HepG2 (cell line): ENCODE data around the gene TGFA. TPM values are rescaled to one million over a fixed set of nuclear protein-coding genes. Genes with fewer than 3 reads are reported as not detected.

Experiments used
- CSRNP2 ChIP-seq: sonication (generic); formaldehyde crosslinking; conservative IDR thresholded peaks from 2 replicates; pipeline ENCODE4 v1.8.0; 2022; ENCODE audit warnings: low read depth, missing genetic modification reagents
- PTBP1 ChIP-seq: fragments of 200-400 bp; formaldehyde crosslinking; IDR thresholded peaks from 2 replicates; pipeline ENCODE4 v1.6.1; 2018; ENCODE audit warnings: low read length, low read depth; ENCODE audit not compliant: poor library complexity, severe bottlenecking
- SNRNP70 ChIP-seq: fragments of 200-400 bp; formaldehyde crosslinking; IDR thresholded peaks from 2 replicates; pipeline ENCODE4 v1.6.1; 2017; ENCODE audit warnings: mild to moderate bottlenecking, low read depth, low read length, moderate library complexity
- ZNF280D ChIP-seq: sonication (generic); formaldehyde crosslinking; IDR thresholded peaks from 2 replicates; pipeline ENCODE4 v1.5.1; 2020; ENCODE audit warnings: mild to moderate bottlenecking, missing genetic modification reagents
- ZNF30 ChIP-seq: sonication (generic); formaldehyde crosslinking; IDR thresholded peaks from 2 replicates; pipeline ENCODE4 v1.5.0; 2020; ENCODE audit warnings: mild to moderate bottlenecking, missing genetic modification reagents
- ZNF569 ChIP-seq: sonication (generic); formaldehyde crosslinking; IDR thresholded peaks from 2 replicates; pipeline ENCODE4 v1.5.0; 2020; ENCODE audit warnings: mild to moderate bottlenecking, missing genetic modification reagents, moderate library complexity, borderline replicate concordance
- ZZZ3 ChIP-seq: sonication (generic); formaldehyde crosslinking; IDR thresholded peaks from 2 replicates; pipeline ENCODE4 v1.4.0; 2020; ENCODE audit warnings: missing genetic modification reagents, mild to moderate bottlenecking, borderline replicate concordance
- polyA plus RNA-seq, 8 experiments: library from polyadenylated mRNA; depleted of rRNA in 3 of 8; stranded (reverse) in 7 of 8; unstranded in 1 of 8; fragments of >200 nt; fragmentation: Illumina TruSeq in 4 of 8; extraction: Trizol in 4 of 8; gene quantifications; 2 replicates each; pipeline versions ENCODE4 v1.2.1 to v1.2.3, GENCODE V29; 2011 to 2016; ENCODE audit warnings: low read depth in 4 of 8, missing spikeins in 1 of 8, mixed read lengths in 1 of 8; ENCODE audit not compliant: insufficient read depth in 1 of 8
- total RNA-seq, 5 experiments: library from RNA; depleted of rRNA; stranded (reverse); fragments of >200 nt; fragmentation: Illumina TruSeq; extraction: Trizol; gene quantifications; 2 replicates each; pipeline ENCODE4 v1.2.3, GENCODE V29; 2016; ENCODE audit warnings: low read depth in 1 of 5
- TF ChIP-seq, protein P1 (sequence below): sonication (generic); formaldehyde crosslinking; IDR thresholded peaks from 2 replicates; pipeline ENCODE4 v1.5.0; 2020; ENCODE audit warnings: mild to moderate bottlenecking, missing genetic modification reagents, borderline replicate concordance
- TF ChIP-seq, protein P2 (sequence below): sonication (generic); formaldehyde crosslinking; IDR thresholded peaks from 2 replicates; pipeline ENCODE4 v1.9.0; 2021; ENCODE audit warnings: missing genetic modification reagents, mild to moderate bottlenecking, borderline replicate concordance
- TF ChIP-seq, protein P3 (sequence below): sonication (generic); formaldehyde crosslinking; IDR thresholded peaks from 2 replicates; pipeline ENCODE4 v1.4.0; 2020; ENCODE audit warnings: missing genetic modification reagents, mild to moderate bottlenecking, borderline replicate concordance
- TF ChIP-seq, protein P4 (sequence below): sonication (generic); formaldehyde crosslinking; IDR thresholded peaks from 2 replicates; pipeline ENCODE4 v1.5.0; 2020; ENCODE audit warnings: mild to moderate bottlenecking, missing genetic modification reagents

Gene TGFA
- total and polyA plus RNA-seq, 2 of the 13 experiments (the other 11 are each of a cell fraction or from before 2014, with no cell fraction given) = 7.8 to 15.3 TPM

GRCh38 chr2:70565039-70565731 lies 11.6 kb upstream of the TGFA start (continued):
- TF ChIP-seq, protein P1, sequence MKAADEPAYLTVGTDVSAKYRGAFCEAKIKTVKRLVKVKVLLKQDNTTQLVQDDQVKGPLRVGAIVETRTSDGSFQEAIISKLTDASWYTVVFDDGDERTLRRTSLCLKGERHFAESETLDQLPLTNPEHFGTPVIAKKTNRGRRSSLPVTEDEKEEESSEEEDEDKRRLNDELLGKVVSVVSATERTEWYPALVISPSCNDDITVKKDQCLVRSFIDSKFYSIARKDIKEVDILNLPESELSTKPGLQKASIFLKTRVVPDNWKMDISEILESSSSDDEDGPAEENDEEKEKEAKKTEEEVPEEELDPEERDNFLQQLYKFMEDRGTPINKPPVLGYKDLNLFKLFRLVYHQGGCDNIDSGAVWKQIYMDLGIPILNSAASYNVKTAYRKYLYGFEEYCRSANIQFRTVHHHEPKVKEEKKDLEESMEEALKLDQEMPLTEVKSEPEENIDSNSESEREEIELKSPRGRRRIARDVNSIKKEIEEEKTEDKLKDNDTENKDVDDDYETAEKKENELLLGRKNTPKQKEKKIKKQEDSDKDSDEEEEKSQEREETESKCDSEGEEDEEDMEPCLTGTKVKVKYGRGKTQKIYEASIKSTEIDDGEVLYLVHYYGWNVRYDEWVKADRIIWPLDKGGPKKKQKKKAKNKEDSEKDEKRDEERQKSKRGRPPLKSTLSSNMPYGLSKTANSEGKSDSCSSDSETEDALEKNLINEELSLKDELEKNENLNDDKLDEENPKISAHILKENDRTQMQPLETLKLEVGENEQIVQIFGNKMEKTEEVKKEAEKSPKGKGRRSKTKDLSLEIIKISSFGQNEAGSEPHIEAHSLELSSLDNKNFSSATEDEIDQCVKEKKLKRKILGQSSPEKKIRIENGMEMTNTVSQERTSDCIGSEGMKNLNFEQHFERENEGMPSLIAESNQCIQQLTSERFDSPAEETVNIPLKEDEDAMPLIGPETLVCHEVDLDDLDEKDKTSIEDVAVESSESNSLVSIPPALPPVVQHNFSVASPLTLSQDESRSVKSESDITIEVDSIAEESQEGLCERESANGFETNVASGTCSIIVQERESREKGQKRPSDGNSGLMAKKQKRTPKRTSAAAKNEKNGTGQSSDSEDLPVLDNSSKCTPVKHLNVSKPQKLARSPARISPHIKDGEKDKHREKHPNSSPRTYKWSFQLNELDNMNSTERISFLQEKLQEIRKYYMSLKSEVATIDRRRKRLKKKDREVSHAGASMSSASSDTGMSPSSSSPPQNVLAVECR (CRISPR knock-in tag) = peak; percentile 18; the same call in 1 of the 2 replicates
- TF ChIP-seq, protein P2, sequence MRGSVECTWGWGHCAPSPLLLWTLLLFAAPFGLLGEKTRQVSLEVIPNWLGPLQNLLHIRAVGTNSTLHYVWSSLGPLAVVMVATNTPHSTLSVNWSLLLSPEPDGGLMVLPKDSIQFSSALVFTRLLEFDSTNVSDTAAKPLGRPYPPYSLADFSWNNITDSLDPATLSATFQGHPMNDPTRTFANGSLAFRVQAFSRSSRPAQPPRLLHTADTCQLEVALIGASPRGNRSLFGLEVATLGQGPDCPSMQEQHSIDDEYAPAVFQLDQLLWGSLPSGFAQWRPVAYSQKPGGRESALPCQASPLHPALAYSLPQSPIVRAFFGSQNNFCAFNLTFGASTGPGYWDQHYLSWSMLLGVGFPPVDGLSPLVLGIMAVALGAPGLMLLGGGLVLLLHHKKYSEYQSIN = no peak
- TF ChIP-seq, protein P3, sequence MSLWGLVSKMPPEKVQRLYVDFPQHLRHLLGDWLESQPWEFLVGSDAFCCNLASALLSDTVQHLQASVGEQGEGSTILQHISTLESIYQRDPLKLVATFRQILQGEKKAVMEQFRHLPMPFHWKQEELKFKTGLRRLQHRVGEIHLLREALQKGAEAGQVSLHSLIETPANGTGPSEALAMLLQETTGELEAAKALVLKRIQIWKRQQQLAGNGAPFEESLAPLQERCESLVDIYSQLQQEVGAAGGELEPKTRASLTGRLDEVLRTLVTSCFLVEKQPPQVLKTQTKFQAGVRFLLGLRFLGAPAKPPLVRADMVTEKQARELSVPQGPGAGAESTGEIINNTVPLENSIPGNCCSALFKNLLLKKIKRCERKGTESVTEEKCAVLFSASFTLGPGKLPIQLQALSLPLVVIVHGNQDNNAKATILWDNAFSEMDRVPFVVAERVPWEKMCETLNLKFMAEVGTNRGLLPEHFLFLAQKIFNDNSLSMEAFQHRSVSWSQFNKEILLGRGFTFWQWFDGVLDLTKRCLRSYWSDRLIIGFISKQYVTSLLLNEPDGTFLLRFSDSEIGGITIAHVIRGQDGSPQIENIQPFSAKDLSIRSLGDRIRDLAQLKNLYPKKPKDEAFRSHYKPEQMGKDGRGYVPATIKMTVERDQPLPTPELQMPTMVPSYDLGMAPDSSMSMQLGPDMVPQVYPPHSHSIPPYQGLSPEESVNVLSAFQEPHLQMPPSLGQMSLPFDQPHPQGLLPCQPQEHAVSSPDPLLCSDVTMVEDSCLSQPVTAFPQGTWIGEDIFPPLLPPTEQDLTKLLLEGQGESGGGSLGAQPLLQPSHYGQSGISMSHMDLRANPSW = no peak
- TF ChIP-seq SNRNP70 (no peak), CSRNP2 (CRISPR knock-in tag) (no peak), ZZZ3 (CRISPR knock-in tag) (no peak), ZNF569 (CRISPR knock-in tag) (no peak), ZNF30 (CRISPR knock-in tag) (no peak), ZNF280D (CRISPR knock-in tag) (no peak), PTBP1 (no peak)
- TF ChIP-seq, protein P4, sequence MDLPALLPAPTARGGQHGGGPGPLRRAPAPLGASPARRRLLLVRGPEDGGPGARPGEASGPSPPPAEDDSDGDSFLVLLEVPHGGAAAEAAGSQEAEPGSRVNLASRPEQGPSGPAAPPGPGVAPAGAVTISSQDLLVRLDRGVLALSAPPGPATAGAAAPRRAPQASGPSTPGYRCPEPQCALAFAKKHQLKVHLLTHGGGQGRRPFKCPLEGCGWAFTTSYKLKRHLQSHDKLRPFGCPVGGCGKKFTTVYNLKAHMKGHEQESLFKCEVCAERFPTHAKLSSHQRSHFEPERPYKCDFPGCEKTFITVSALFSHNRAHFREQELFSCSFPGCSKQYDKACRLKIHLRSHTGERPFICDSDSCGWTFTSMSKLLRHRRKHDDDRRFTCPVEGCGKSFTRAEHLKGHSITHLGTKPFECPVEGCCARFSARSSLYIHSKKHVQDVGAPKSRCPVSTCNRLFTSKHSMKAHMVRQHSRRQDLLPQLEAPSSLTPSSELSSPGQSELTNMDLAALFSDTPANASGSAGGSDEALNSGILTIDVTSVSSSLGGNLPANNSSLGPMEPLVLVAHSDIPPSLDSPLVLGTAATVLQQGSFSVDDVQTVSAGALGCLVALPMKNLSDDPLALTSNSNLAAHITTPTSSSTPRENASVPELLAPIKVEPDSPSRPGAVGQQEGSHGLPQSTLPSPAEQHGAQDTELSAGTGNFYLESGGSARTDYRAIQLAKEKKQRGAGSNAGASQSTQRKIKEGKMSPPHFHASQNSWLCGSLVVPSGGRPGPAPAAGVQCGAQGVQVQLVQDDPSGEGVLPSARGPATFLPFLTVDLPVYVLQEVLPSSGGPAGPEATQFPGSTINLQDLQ (CRISPR knock-in tag) = no peak
